ENCODE data around the gene PCYOX1L.

Gene PCYOX1L

DNA sequence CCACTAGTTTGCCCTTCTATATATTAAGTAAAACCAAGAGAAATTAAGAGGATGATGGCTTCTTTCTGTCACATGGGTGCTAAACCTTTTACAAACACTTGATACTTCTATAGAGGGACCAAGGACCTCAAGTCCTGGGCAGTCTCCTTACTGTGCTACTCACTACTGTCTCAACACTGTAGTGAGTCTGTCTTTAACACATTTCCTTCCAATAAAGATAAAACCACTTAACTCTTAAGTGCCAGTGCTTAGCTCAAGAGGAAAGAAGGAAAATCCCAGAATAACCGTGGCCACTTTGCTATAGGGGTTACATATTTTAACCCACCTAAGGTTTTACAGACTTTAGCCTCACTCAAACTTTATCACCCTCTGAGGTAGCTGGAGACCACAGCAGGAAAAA is 16.9 kb upstream of the PCYOX1L start:
- no peak for DNase-seq

DNA sequence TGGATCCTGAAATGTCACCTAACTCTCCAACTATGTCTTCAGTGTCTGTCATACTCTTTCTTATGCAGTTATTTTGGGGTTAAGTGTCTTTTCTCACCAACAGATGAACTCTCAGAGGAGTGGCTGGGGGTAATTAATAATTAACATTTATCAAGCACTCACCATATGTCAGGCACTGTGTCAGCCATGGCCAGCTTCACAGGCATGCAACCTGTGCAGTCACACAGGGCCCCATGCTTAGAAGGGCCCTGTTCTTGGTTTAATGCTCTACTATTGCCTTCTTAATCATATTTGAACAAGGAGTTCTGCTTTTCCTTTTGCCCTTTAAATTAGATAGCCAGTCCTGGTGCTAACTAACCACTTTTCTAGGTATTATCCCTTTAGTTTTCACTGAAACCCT is 16.0 kb upstream of the PCYOX1L start:
- DNase-seq = no peak

DNA sequence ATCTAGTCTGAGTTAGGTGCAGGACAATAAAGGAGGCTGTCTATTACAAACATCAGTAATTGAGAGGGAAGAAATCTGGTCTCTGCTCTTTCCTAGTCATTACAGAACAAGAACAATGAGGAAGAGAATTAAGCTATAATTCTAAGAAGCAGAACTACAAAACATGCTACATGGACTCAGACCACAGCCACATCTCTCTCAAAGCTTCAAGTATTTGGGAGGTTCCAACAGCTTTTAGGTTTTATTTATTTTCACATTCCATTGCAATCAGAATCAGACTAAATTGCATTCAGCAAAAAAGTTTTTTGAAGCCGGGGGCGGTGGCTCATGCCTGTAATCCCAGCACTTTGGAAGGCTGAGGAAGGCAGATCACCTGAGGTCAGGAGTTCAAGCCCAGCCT is 13.7 kb upstream of the PCYOX1L start:
- DNase-seq = no peak

DNA sequence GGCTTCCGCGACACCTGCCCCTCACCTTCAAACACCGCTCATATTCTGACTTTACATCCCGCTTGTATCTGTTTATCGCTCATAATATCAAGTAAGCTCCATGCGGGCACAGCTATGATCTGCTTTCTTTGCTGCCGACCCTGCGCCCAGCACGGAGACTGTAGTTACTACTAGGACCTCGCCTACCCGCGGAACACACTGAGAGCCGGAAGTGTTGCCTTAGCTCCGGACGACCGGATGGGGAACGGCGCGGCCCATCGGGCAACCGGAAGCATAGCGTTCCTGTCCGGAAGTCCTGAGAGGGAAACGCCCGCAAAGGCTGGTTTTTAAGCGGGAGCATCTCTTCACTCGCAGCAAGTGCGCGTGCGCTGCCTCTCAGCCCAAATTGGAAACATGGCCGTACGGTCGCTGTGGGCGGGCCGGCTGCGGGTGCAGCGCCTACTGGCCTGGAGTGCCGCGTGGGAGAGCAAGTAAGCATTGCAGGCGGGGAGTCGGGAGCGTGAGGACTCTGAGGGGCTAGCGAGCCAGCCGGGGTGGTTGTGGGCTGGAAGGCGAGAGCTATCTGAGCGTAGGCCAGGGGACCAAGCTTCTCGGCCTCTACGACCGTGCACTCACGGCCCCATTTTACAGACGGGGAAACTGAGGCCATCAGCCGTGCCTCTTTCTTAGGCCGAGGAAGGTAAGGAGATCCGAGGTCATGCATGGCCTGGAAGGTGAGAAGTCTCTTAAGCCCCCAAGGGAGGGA is 12.5 kb upstream of the PCYOX1L start, which contains the start of gene GRPEL2:
Gene GRPEL2, plus strand, starts transcription at position 353 of the 745 bp plus-strand sequence. Its CDS starts 41 bp downstream, at position 394.
- peak; percentile 89 to 97 for DNase-seq

DNA sequence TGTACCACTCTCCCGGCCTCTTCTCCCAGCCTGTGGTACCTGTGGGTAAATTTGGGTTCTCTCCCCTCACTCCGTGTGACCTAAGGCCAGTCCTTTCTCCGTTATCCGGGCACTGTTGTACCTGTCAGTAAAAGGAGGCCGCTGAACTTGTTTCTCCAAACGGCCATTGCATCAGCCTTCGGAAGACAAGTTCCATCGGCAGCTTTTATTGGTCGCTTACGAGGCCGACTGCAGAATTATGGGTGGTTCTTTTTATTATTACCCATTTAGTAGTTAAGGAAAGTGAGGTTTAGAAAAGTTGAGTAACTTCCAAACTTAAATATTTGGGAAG is 12.0 kb upstream of the PCYOX1L start:
- no peak for DNase-seq

DNA sequence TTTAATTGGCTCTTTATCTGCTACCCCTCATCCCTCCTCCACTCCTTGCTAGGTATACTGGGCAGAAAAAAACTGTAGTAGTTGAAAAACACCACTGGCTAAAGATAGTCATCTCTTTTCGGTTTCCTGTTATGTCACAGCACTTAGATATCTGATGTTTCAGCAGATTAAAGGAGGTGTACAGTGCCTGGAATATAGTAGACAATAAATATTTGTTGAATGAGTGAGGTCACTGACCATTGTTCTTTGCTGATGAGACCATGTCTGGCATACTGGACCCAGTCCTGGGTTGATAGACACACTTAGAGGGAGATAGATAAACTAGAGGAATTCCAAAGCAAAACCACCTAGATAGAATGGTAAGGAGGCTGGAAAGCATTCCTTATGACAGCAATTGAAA is 9.3 kb upstream of the PCYOX1L start:
- DNase-seq = no peak

DNA sequence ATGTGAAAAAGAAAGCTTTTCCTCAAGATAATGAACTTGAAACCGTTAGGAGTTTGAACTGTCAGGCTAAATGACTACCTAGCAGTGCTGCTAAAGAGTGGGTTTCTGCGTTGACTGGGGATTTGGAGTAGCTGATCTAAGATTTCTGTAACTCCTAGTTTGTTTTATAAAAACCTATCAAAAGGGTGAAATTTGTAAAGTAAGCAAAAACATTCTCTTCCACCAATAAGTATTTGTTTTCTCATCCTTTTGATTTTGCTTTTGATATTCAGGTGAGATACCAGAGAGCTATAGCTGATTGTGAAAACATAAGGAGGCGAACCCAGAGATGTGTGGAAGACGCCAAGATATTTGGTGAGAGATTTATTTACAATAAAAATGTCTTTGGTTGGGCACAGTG is 8.5 kb upstream of the PCYOX1L start:
- DNase-seq = no peak

DNA sequence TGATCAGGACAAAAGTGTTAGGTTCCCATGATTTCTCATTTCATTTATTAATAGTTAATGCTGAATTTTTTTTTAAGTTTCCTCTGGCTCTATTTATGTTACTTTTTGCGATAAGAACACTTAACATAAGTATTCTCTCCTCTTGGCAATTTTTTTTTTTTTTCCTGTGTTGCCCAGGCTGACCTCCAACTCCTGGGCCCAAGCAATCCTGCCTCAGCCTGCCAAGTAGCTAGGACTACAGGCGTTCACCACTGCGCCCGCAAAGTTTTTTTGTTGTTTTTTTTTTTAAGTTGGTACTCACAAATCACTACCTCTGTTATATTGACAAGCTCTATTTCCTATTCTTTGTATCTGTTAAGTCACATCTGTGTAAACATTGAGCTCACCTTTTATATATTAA is 5.7 kb upstream of the PCYOX1L start:
- no peak for DNase-seq

DNA sequence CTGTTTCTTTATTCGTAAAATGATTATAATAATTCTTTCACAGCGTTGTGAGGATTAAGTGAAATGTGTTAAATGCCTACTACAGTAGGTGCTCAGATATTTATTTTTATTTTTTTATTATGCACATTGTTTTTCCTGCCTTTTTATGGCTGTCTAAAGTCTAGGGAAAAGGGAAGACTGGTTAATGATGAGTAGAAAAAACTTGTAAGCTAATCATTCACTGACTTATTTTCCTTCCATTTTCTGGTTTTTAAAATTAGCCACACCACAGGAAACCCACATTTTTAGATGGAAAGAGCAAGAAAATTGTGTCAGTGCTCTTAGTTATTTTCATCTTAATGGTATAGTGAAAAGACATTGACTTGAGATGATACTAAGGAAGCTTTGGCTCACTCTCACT is 3.9 kb upstream of the PCYOX1L start:
- no peak for DNase-seq

DNA sequence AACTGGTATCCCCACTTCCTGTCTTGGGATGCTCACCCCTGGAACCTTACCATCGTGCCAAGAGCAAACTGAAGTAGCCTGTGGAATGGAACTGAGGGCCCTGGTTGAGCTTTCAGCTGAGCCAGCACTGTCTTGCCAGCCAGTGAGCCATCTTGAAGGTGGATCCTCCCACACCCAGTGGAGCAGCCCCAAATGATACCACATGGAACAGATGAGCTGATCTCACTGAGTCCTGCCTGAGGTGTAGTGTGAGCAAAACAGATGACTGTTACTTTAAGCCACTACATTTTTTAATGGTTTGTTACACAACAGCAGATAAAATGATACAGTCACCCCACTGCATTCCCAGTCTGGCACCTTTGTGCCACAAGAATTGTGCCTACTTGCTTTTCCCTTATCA is 2.2 kb upstream of the PCYOX1L start:
- no peak for DNase-seq

DNA sequence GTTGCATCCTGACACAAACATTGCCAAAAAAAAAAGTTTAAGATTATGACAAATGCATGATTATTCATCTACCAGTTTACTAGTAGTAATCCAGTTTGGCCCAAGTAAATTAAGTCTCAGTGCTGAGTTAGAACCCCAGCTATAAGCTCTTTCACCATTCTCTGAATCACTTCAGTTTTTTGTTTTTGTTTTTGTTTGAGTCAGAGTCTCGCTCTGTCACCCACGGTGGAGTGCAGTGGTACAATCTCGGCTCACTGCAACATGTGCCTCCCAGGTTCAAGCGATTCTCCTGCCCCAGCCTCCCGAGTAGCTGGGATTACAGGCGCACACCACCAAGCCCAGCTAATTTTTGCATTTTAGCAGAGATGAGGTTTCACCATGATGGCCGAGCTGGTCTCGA is 1.5 kb upstream of the PCYOX1L start:
- DNase-seq = no peak

DNA sequence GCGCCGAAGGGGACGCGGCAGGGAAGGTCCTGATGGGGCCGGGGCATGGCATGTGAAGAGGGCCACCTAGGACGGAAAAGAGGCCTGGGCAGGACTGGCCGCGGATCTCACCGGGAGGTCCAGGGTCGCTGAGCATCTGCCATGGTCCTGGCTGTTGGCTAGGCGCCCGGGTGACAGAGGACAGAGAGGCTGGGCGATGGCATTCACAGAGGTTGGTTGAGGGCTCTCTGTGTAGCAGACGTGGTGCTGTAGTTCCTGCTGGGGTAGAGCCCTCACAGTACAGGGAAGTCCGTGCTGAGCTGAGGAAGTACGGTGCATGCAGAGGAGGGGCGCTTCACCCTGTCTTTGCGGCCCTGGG is 427 bp downstream of the PCYOX1L start:
- DNase-seq = no peak

DNA sequence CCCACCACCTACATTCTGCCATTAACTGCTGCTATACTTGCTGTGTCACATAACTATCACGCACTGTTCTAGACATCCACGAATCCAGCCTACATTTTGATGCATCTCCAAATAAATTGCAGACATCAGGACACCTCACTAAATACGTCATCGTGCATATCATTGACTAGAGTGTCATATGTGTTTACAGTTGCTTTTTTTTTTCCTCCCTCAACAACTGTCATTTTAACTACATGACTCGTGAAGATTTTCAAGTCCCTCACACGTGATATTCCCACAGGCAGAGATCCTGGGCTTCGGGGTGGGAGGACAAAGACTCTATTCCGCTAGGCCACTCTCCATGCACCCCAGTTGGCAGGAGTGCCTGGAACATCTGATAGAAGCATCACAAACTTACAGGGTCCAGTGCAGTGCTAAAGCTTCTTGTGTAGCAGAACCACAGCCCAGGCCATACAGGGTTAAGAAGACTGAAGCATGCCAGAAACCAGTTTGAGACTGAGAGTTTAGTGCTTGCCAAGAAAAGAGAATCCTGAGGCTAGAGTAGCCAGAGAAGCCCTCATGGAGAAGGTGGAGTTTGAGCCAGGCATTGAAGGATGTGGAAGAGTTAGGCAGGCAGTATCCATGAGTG is 1.1 kb downstream of the PCYOX1L start:
- peak in 1 of 2 experiments; percentile 25 for DNase-seq

DNA sequence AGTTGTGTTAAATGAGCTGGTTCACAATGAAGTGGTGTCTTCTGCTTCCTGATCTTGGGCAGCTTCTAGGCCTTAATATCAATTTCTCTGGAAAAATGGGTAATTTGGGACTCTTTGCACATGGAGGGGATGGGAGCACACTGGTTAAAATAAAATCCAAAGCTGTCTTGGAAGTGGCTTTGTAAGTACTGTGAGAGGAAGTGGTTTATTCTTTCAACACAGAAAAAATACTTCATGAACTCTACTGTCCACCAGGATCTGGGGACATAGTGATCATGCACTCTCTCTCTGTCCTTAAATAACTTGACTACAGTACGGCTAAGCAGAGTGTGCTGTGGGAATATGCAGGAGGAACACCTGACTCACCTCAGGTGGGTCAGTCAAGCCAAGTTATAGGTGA is 2.4 kb downstream of the PCYOX1L start:
- no peak for DNase-seq

DNA sequence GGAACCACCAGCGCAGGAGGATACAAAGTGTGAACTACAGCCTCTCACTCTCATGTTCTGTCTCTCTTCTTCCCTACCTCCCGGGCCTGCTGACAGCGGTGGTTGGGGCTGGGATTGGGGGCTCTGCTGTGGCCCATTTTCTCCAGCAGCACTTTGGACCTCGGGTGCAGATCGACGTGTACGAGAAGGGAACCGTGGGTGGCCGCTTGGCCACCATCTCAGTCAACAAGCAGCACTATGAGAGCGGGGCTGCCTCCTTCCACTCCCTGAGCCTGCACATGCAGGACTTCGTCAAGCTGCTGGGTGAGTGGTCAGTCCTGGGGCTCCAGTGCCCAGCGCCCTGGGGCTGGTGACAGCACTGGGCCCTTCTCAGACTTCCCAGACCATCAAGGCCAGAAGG is 4.7 kb downstream of the PCYOX1L start:
- DNase-seq = no peak

DNA sequence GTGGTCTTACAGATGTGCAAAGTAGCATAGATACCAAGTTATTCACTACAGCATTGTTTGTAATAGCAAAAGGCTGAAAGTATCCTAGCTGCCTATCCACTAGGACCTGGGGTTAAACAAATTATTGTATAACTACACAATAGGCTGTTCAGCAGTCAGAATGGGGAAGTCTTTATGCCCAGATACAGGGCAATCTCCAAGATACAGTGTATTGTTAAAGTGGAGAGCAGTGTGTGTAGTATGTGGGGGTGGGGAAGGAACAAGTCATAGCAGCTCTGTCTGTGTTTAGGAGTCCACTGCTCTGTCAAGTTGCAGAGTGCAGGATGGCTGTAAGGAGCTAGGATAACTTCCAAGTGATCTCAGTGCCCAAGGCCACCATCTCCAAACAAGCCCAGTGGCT is 5.5 kb downstream of the PCYOX1L start:
- no peak for DNase-seq

DNA sequence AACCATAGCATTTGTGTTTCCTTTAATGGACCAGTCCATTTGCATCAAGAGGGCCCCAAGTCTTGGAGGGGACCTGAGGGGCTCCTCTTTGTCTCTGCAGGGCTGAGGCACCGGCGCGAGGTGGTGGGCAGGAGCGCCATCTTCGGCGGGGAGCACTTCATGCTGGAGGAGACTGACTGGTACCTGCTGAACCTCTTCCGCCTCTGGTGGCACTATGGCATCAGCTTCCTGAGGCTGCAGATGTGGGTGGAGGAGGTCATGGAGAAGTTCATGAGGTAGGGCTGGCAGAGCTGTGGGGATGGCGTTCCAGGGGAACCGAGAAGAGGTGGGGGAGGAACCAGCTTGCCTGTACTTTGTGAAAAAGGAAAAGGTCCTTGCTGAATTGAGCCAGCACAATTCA is 6.1 kb downstream of the PCYOX1L start:
- DNase-seq = no peak

DNA sequence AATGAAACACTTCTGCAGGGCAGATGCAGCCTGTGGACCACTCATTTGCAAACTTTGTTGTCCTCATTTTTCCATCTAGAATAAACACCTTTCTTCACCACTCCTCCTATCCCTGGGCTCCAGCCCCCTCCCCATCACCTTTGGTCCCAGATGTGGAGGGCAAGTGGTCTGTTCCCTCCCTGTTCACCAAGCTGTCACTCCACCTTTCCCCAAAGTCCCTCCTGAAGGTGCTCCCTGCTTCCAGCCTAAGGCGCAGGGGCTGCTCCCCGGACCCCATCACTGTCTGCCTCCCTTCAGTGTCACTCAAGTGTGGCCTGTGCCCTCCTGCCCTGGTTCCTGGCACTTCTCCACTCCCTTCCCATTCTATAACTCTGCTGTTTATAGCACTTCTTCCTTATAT is 6.9 kb downstream of the PCYOX1L start:
- DNase-seq = no peak

DNA sequence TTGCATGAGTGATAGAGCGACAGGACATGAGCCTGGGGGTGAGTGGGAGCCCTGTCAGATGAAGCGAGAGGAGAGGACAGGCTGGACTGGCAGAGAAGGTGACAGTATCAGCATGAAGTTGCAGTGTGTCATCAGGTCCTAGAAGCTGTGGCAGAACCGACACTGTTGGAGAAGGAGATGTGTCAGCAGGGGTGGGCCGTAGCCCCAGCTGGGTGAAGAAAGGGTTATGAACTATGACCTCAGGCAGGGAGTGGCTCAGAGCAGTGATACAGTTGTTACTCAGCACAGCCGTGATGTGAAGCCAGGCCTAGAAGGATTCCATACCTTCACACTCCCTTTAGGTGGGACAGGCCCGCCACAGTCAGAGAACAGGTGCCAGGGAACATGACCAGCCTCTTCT is 7.6 kb downstream of the PCYOX1L start:
- DNase-seq = no peak

DNA sequence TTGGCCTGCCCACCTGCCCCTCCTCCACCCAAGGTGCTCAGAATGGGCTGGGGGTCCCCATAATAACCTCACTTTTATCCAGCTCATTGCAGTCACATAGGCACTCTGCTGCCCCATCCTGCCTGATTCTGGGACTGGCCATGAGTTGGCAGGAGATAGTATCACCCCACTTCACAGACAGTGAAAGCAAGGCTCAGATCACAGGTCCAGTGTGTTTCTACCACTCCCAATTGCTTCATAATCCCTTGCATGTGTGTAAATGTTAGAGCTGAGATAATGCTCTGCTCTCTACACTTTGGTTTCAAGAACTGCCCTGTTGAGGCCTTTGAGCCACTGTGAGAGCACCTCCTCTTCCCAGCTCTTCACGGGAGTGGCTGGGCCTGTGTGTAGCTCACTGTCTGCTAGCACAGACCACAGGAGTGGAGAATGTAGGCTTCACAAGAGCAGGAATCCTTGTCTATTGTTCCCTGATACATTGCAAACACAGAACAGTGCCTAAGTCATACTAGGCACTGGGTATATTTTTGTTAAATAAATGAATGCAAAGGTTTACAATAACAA is 8.4 kb downstream of the PCYOX1L start:
- no peak for DNase-seq

DNA sequence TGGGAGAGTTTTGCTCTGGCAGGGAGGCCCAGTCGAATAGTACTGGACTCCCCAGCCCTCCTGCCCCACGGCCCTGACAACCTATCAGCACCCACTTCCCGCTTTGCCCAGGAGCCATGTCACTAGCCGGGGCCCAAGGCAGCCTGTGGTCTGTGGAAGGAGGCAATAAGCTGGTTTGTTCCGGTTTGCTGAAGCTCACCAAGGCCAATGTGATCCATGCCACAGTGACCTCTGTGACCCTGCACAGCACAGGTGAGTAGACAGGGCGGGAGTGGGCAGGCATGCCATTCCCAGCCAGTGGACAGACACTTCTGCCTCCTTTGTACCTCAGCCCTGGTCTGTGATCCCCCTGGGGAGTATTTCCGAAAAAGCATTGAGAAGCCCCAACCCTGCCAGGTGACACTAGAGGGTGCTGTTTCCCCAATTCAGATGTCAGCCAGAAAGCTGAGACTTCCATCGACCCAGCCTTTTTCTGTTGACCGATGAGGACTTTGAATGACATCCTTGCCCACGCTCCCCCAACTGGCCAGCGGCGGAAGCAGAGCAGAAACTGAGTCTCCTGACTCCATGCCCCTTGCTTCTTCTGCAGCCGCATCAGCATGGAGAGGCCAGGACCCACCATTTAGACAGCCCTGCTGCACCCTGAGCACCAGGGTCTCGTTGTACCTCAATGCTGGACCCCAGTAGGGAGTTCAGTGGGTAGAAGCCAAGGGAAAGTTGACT is 9.6 kb downstream of the PCYOX1L start:
- peak in 1 of 2 experiments; percentile 70 for DNase-seq

DNA sequence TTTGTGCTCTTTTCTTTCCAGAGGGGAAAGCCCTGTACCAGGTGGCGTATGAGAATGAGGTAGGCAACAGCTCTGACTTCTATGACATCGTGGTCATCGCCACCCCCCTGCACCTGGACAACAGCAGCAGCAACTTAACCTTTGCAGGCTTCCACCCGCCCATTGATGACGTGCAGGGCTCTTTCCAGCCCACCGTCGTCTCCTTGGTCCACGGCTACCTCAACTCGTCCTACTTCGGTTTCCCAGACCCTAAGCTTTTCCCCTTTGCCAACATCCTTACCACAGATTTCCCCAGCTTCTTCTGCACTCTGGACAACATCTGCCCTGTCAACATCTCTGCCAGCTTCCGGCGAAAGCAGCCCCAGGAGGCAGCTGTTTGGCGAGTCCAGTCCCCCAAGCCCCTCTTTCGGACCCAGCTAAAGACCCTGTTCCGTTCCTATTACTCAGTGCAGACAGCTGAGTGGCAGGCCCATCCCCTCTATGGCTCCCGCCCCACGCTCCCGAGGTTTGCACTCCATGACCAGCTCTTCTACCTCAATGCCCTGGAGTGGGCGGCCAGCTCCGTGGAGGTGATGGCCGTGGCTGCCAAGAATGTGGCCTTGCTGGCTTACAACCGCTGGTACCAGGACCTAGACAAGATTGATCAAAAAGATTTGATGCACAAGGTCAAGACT is 10.3 kb downstream of the PCYOX1L start:
- no peak for DNase-seq

DNA sequence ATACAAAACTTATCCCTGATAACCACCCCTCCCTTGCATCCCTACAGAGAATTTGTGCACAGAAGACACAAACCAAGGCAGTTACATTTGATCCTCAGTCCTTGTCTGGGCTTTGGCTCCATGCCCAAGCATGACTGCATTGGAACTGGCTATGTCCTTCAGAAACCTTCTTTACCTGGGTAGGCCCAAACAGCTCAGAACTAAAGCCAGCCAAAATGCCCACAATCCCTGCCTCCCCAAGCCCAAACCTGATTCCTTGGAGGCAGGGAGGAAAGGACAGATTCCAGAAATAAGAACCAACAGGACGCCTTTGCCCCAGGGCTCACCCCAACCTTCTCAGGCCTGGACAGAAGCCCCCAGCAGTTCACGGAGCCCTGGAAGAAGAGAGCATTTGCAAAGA is 13.0 kb downstream of the PCYOX1L start:
- DNase-seq = no peak
